Measurements from ENCODE around the gene PCSK6. TPM values are rescaled to one million over a fixed set of nuclear protein-coding genes. Genes with fewer than 3 reads are reported as not detected.

Gene PCSK6
- total RNA-seq, 2 donors from 2014 or later = 14.5 to 20.2 TPM

- no peak for DNase-seq
- no peak for ATAC-seq
- intact Hi-C loops (cut with DNase I) = no loop called here
Observed at GRCh38 chr15:101490922-101491733, 1.6 kb upstream of the PCSK6 start.

- ATAC-seq = no peak
- no peak for DNase-seq
- intact Hi-C loops (cut with DNase I) = no loop called here
Observed at GRCh38 chr15:101490408-101490891, 943 bp upstream of the PCSK6 start.

GRCh38 chr15:101489237-101489598 lies 289 bp downstream of the PCSK6 start:
- intact Hi-C loops (cut with DNase I) = loop anchor here in 1 of 2 donors (10.0 kb wide), 1 partner anchor 114 kb away; no protein-coding TSS in a partner anchor
- ATAC-seq = peak; percentile 36 to 41
- DNase-seq = no peak

GRCh38 chr15:101488300-101489164 lies 975 bp downstream of the PCSK6 start:
- intact Hi-C loops (cut with DNase I) = loop anchor here in 1 of 2 donors (10.0 kb wide), 1 partner anchor 114 kb away; no protein-coding TSS in a partner anchor
- ATAC-seq = no peak
- no peak for DNase-seq

GRCh38 chr15:101486696-101487459 lies 2.6 kb downstream of the PCSK6 start:
- ATAC-seq = no peak
- intact Hi-C loops (cut with DNase I) = loop anchor here in 1 of 2 donors (10.0 kb wide), 1 partner anchor 112 kb away; no protein-coding TSS in a partner anchor
- DNase-seq = no peak

- DNase-seq (no peak), ATAC-seq (no peak)
- intact Hi-C loops (cut with DNase I) = loop anchor here in 1 of 2 donors (10.0 kb wide), 1 partner anchor 109 kb away; no protein-coding TSS in a partner anchor
Observed at GRCh38 chr15:101483462-101483861, 6.0 kb downstream of the PCSK6 start.

- no peak for DNase-seq
- intact Hi-C loops (cut with DNase I) = loop anchor here in 1 of 2 donors (10.0 kb wide), 1 partner anchor 108 kb away; no protein-coding TSS in a partner anchor
- peak in 1 of 2 donors; percentile 29 for ATAC-seq
Observed at GRCh38 chr15:101482526-101483371, 6.8 kb downstream of the PCSK6 start.

- DNase-seq (no peak), ATAC-seq (peak in 1 of 2 donors; percentile 45)
- intact Hi-C loops (cut with DNase I) = loop anchor here in 1 of 2 donors (10.0 kb wide), 1 partner anchor 107 kb away; no protein-coding TSS in a partner anchor
Observed at GRCh38 chr15:101481917-101482525, 7.5 kb downstream of the PCSK6 start.

GRCh38 chr15:101481381-101481705 lies 8.2 kb downstream of the PCSK6 start:
- ATAC-seq (no peak), DNase-seq (no peak)
- intact Hi-C loops (cut with DNase I) = loop anchor here in 1 of 2 donors (10.0 kb wide), 1 partner anchor 107 kb away; no protein-coding TSS in a partner anchor

- intact Hi-C loops (cut with DNase I) = loop anchor here in 1 of 2 donors (10.0 kb wide), 1 partner anchor 106 kb away; no protein-coding TSS in a partner anchor
- DNase-seq = no peak
- no peak for ATAC-seq
Observed at GRCh38 chr15:101480613-101481380, 8.7 kb downstream of the PCSK6 start.

- no peak for DNase-seq
- ATAC-seq = no peak
- intact Hi-C loops (cut with DNase I) = loop anchor here in 1 of 2 donors (10.0 kb wide), 1 partner anchor 105 kb away; no protein-coding TSS in a partner anchor
Observed at GRCh38 chr15:101479851-101480612, 9.5 kb downstream of the PCSK6 start.

- no peak for DNase-seq
- ATAC-seq = no peak
- intact Hi-C loops (cut with DNase I) = no loop called here
Observed at GRCh38 chr15:101479342-101479845, 10.1 kb downstream of the PCSK6 start.

GRCh38 chr15:101478701-101479341 lies 10.7 kb downstream of the PCSK6 start:
- intact Hi-C loops (cut with DNase I) = no loop called here
- DNase-seq (no peak), ATAC-seq (no peak)

- DNase-seq = no peak
- intact Hi-C loops (cut with DNase I) = no loop called here
- no peak for ATAC-seq
Observed at GRCh38 chr15:101477851-101478362, 11.6 kb downstream of the PCSK6 start.

GRCh38 chr15:101476756-101477155 lies 12.8 kb downstream of the PCSK6 start:
- intact Hi-C loops (cut with DNase I) = no loop called here
- no peak for DNase-seq
- ATAC-seq = no peak

Data from left cardiac atrium (tissue), 4 donors.